Progenitor cell of endocrine pancreas (in vitro differentiated cells): ENCODE results near the gene DNAJC6. TPM values are rescaled to one million over a fixed set of nuclear protein-coding genes. Genes with fewer than 3 reads are reported as not detected.

Experiments
- DNase-seq: peaks from one replicate; pipeline ENCODE4 v3.0.0; 2021; ENCODE audit warnings: low spot score; ENCODE audit not compliant: unreplicated experiment
- H3K27ac Mint-ChIP-seq: 2 replicates; pipeline ENCODE4 v1.8.0; 2021; ENCODE audit warnings: mild to moderate bottlenecking, moderate library complexity, mixed read lengths
- H3K27me3 Mint-ChIP-seq: 2 replicates; pipeline ENCODE4 v1.8.0; 2021; ENCODE audit warnings: mixed read lengths
- H3K36me3 Mint-ChIP-seq: 2 replicates; pipeline ENCODE4 v1.8.0; 2022; ENCODE audit warnings: mixed read lengths; ENCODE audit not compliant: insufficient read depth
- H3K4me1 Mint-ChIP-seq: 2 replicates; pipeline ENCODE4 v1.8.0; 2021; ENCODE audit warnings: low read depth, mixed read lengths
- H3K4me3 Mint-ChIP-seq: 2 replicates; pipeline ENCODE4 v1.8.0; 2021; ENCODE audit warnings: low read depth, mild to moderate bottlenecking, moderate library complexity, mixed read lengths
- H3K9me3 Mint-ChIP-seq: 2 replicates; pipeline ENCODE4 v1.8.0; 2021; ENCODE audit warnings: low read depth, mixed read lengths
- total RNA-seq: library from RNA; stranded (reverse); gene quantifications from 2 replicates; pipeline ENCODE4 v1.2.1, GENCODE V29; 2021
- TF ChIP-seq, protein P1 (sequence below): fragments of 200-600 bp; sonication (generic); IDR thresholded peaks from one replicate; pipeline ENCODE4 v1.5.0; 2021; ENCODE audit warnings: antibody characterized with exemption, mild to moderate bottlenecking; ENCODE audit not compliant: unreplicated experiment

The DNAJC6 gene
- total RNA-seq, 1 donor from 2014 or later, result 7.1 TPM

- H3K9me3 Mint-ChIP-seq, result no peaks in the 10 kb centered on the region
- TF ChIP-seq, protein P1, sequence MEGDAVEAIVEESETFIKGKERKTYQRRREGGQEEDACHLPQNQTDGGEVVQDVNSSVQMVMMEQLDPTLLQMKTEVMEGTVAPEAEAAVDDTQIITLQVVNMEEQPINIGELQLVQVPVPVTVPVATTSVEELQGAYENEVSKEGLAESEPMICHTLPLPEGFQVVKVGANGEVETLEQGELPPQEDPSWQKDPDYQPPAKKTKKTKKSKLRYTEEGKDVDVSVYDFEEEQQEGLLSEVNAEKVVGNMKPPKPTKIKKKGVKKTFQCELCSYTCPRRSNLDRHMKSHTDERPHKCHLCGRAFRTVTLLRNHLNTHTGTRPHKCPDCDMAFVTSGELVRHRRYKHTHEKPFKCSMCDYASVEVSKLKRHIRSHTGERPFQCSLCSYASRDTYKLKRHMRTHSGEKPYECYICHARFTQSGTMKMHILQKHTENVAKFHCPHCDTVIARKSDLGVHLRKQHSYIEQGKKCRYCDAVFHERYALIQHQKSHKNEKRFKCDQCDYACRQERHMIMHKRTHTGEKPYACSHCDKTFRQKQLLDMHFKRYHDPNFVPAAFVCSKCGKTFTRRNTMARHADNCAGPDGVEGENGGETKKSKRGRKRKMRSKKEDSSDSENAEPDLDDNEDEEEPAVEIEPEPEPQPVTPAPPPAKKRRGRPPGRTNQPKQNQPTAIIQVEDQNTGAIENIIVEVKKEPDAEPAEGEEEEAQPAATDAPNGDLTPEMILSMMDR, result no peak
- H3K27me3 Mint-ChIP-seq, result no peaks in the 10 kb centered on the region
- H3K36me3 Mint-ChIP-seq, result no peaks in the 10 kb centered on the region
- DNase-seq, result no peak
- no peak overlapping the region for H3K4me3 Mint-ChIP-seq
- H3K4me1 Mint-ChIP-seq, result peaks cover 13% of the 10 kb centered on the region
- no peak overlapping the region for H3K27ac Mint-ChIP-seq
Measured at GRCh38 chr1:65412984-65413375, 103.6 kb downstream of the DNAJC6 start.

- no peak overlapping the region for H3K4me3 Mint-ChIP-seq
- no peaks in the 10 kb centered on the region for H3K9me3 Mint-ChIP-seq
- TF ChIP-seq, protein P1, result no peak
- no peaks in the 10 kb centered on the region for H3K27me3 Mint-ChIP-seq
- peaks cover 25% of the 10 kb centered on the region for H3K4me1 Mint-ChIP-seq
- H3K27ac Mint-ChIP-seq, result no peak overlapping the region
- DNase-seq, result no peak
- H3K36me3 Mint-ChIP-seq, result no peaks in the 10 kb centered on the region
Measured at GRCh38 chr1:65414538-65414937, 105.2 kb downstream of the DNAJC6 start.

DNA sequence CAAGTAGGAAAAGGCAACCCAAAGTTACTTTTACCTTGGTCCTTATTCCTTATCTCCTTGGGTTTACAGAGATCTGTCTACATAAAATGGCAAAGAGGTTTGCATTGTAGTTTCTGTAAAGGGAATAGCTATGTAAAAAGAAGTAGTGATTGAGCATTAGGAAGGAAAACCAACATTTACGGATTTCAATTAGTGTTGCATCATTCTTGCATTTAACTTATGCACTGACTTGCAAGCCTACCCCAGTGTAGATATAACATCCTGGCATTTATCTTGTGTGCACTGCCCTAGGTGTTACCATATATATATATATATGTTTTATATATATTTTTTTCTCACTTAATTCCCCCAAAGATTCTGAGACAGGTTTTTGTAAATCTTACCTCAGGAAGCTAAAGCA, 107.4 kb downstream of the DNAJC6 start:
- Mint-ChIP-seq H3K27me3 (no peaks in the 10 kb centered on the region), H3K4me1 (peaks cover 26% of the 10 kb centered on the region), H3K9me3 (no peaks in the 10 kb centered on the region), H3K36me3 (no peaks in the 10 kb centered on the region), H3K4me3 (no peak overlapping the region), H3K27ac (no peak overlapping the region)
- TF ChIP-seq, protein P1, result no peak
- no peak for DNase-seq

GRCh38 chr1:65417729-65418128, 108.4 kb downstream of the DNAJC6 start:
- Mint-ChIP-seq H3K9me3 (no peaks in the 10 kb centered on the region), H3K4me3 (no peak overlapping the region), H3K4me1 (peaks cover 25% of the 10 kb centered on the region), H3K27ac (peak overlapping the region; percentile 6), H3K36me3 (no peaks in the 10 kb centered on the region), H3K27me3 (no peaks in the 10 kb centered on the region)
- no peak for DNase-seq
- TF ChIP-seq, protein P1, result no peak

DNA sequence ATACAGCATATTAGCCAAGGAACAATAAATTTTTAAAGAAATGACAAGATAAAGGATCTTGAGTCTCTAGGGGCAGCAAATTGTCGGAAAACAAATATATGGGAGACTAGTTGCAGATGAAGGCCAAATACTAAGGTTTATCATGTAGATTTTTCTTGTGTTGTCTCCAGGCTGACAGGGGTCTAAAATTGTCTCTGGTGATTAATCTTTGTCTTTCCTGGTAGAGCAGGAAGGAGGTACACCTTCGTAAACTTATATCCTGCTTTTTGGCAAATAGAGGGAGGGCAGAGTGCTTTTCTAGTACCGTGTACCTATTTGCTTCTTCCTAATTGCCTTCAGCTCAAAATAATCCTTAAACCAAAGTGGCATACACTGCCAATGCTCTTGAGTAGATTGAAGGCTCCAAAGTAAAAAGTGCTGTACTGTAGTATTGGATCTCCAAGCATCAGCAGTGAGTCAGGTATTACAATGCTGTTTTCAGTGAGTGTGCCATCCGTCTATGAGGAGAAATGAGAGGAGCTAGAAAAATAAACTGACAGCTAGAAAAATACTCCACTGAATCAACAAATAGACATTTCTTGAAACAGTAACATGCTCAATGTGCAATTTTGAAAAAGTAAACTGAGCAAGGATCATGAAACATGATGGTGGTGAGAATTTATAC, 109.3 kb downstream of the DNAJC6 start:
- DNase-seq, result no peak
- Mint-ChIP-seq H3K36me3 (peaks cover 3% of the 10 kb centered on the region), H3K9me3 (no peaks in the 10 kb centered on the region), H3K4me1 (peaks cover 22% of the 10 kb centered on the region), H3K4me3 (no peak overlapping the region), H3K27ac (peak overlapping the region; percentile 98), H3K27me3 (no peaks in the 10 kb centered on the region)
- TF ChIP-seq, protein P1, result no peak
